Skeletal muscle satellite cell (primary cell): ENCODE data around the gene ATP11A.

ENCODE experiments used
- H3K27me3 ChIP-seq: 2 replicates; pipeline ENCODE4 v1.7.0; 2013; ENCODE audit warnings: low read length; ENCODE audit not compliant: control insufficient read depth, insufficient read depth
- H3K36me3 ChIP-seq: 2 replicates; pipeline ENCODE4 v1.7.0; 2013; ENCODE audit warnings: mild to moderate bottlenecking, control low read depth, low read length; ENCODE audit not compliant: insufficient read depth
- H3K4me1 ChIP-seq: 2 replicates; pipeline ENCODE4 v1.7.0; 2013; ENCODE audit warnings: low read length; ENCODE audit not compliant: control insufficient read depth, insufficient read depth
- H3K4me2 ChIP-seq: 2 replicates; pipeline ENCODE4 v1.7.0; 2013; ENCODE audit warnings: mild to moderate bottlenecking, low read length
- H3K4me3 ChIP-seq: 2 replicates; pipeline ENCODE4 v1.7.0; 2013; ENCODE audit warnings: low read length
- H3K9ac ChIP-seq: 2 replicates; pipeline ENCODE4 v1.7.0; 2013; ENCODE audit warnings: mild to moderate bottlenecking, low read depth, low read length, moderate library complexity
- H3K9me3 ChIP-seq: replicated peaks from 2 replicates; pipeline ENCODE4 v1.7.0; 2013; ENCODE audit warnings: mild to moderate bottlenecking, control low read depth, low read length

Gene ATP11A

GRCh38 chr13:112652512-112653070 lies 37.2 kb upstream of the ATP11A start:
- Histone ChIP-seq H3K4me3 (no peak overlapping the region), H3K4me1 (no peaks in the 10 kb centered on the region), H3K4me2 (no peak overlapping the region), H3K9me3 (no peaks in the 10 kb centered on the region), H3K27me3 (peaks cover 24% of the 10 kb centered on the region), H3K36me3 (no peaks in the 10 kb centered on the region), H3K9ac (no peak overlapping the region)

GRCh38 chr13:112653071-112653470 lies 36.8 kb upstream of the ATP11A start:
- Histone ChIP-seq H3K4me2 (no peak overlapping the region), H3K4me3 (no peak overlapping the region), H3K9me3 (no peaks in the 10 kb centered on the region), H3K4me1 (no peaks in the 10 kb centered on the region), H3K9ac (no peak overlapping the region), H3K27me3 (peaks cover 22% of the 10 kb centered on the region), H3K36me3 (no peaks in the 10 kb centered on the region)

- no peak overlapping the region for H3K4me2 ChIP-seq
- H3K4me1 ChIP-seq = peaks cover 3% of the 10 kb centered on the region
- H3K9me3 ChIP-seq = no peaks in the 10 kb centered on the region
- H3K4me3 ChIP-seq = no peak overlapping the region
- no peak overlapping the region for H3K9ac ChIP-seq
- no peaks in the 10 kb centered on the region for H3K36me3 ChIP-seq
- H3K27me3 ChIP-seq = peaks cover 14% of the 10 kb centered on the region
Observed at GRCh38 chr13:112655913-112656312, 33.9 kb upstream of the ATP11A start.

GRCh38 chr13:112657850-112658445 lies 31.9 kb upstream of the ATP11A start:
- H3K4me2 ChIP-seq = no peak overlapping the region
- no peak overlapping the region for H3K9ac ChIP-seq
- H3K9me3 ChIP-seq = no peaks in the 10 kb centered on the region
- H3K4me1 ChIP-seq = peaks cover 3% of the 10 kb centered on the region
- H3K4me3 ChIP-seq = no peak overlapping the region
- no peaks in the 10 kb centered on the region for H3K27me3 ChIP-seq
- H3K36me3 ChIP-seq = no peaks in the 10 kb centered on the region

GRCh38 chr13:112658808-112659207 lies 31.0 kb upstream of the ATP11A start:
- H3K4me1 ChIP-seq = peaks cover 3% of the 10 kb centered on the region
- no peaks in the 10 kb centered on the region for H3K36me3 ChIP-seq
- no peak overlapping the region for H3K9ac ChIP-seq
- no peak overlapping the region for H3K4me2 ChIP-seq
- H3K4me3 ChIP-seq = no peak overlapping the region
- H3K9me3 ChIP-seq = no peaks in the 10 kb centered on the region
- no peaks in the 10 kb centered on the region for H3K27me3 ChIP-seq

- H3K36me3 ChIP-seq = no peaks in the 10 kb centered on the region
- no peak overlapping the region for H3K9ac ChIP-seq
- no peak overlapping the region for H3K4me2 ChIP-seq
- no peak overlapping the region for H3K4me3 ChIP-seq
- no peaks in the 10 kb centered on the region for H3K9me3 ChIP-seq
- H3K4me1 ChIP-seq = peaks cover 3% of the 10 kb centered on the region
- peaks cover 10% of the 10 kb centered on the region for H3K27me3 ChIP-seq
Observed at GRCh38 chr13:112661291-112661690, 28.5 kb upstream of the ATP11A start.

GRCh38 chr13:112664501-112665203 lies 25.2 kb upstream of the ATP11A start:
- no peaks in the 10 kb centered on the region for H3K9me3 ChIP-seq
- no peaks in the 10 kb centered on the region for H3K4me1 ChIP-seq
- no peaks in the 10 kb centered on the region for H3K36me3 ChIP-seq
- no peak overlapping the region for H3K9ac ChIP-seq
- no peak overlapping the region for H3K4me3 ChIP-seq
- peaks cover 31% of the 10 kb centered on the region for H3K27me3 ChIP-seq
- H3K4me2 ChIP-seq = no peak overlapping the region

GRCh38 chr13:112668924-112669323 lies 20.9 kb upstream of the ATP11A start:
- H3K9me3 ChIP-seq = no peaks in the 10 kb centered on the region
- H3K9ac ChIP-seq = no peak overlapping the region
- H3K36me3 ChIP-seq = no peaks in the 10 kb centered on the region
- H3K4me2 ChIP-seq = no peak overlapping the region
- no peaks in the 10 kb centered on the region for H3K4me1 ChIP-seq
- H3K27me3 ChIP-seq = peaks cover 58% of the 10 kb centered on the region
- H3K4me3 ChIP-seq = no peak overlapping the region

GRCh38 chr13:112669881-112670499 lies 19.8 kb upstream of the ATP11A start:
- Histone ChIP-seq H3K36me3 (no peaks in the 10 kb centered on the region), H3K9ac (no peak overlapping the region), H3K9me3 (no peaks in the 10 kb centered on the region), H3K27me3 (peaks cover 59% of the 10 kb centered on the region), H3K4me2 (no peak overlapping the region), H3K4me1 (no peaks in the 10 kb centered on the region), H3K4me3 (no peak overlapping the region)

GRCh38 chr13:112670864-112671263 lies 19.0 kb upstream of the ATP11A start:
- H3K4me2 ChIP-seq = no peak overlapping the region
- no peaks in the 10 kb centered on the region for H3K9me3 ChIP-seq
- H3K36me3 ChIP-seq = no peaks in the 10 kb centered on the region
- H3K27me3 ChIP-seq = peaks cover 64% of the 10 kb centered on the region
- H3K9ac ChIP-seq = no peak overlapping the region
- no peak overlapping the region for H3K4me3 ChIP-seq
- no peaks in the 10 kb centered on the region for H3K4me1 ChIP-seq

- Histone ChIP-seq H3K4me3 (no peak overlapping the region), H3K36me3 (no peaks in the 10 kb centered on the region), H3K4me2 (no peak overlapping the region), H3K4me1 (no peaks in the 10 kb centered on the region), H3K27me3 (peaks cover 68% of the 10 kb centered on the region), H3K9me3 (no peaks in the 10 kb centered on the region), H3K9ac (no peak overlapping the region)
Observed at GRCh38 chr13:112671359-112671758, 18.5 kb upstream of the ATP11A start.
